ENCODE results near the gene SLC6A7.

The SLC6A7 gene

GRCh38 chr5:150161242-150162141 lies 28.4 kb upstream of the SLC6A7 start:
- Histone ChIP-seq H2AK5ac (ENCODE audit: low read length, severe bottlenecking) (no peak overlapping the region), H2BK15ac (ENCODE audit: low read depth, poor library complexity, severe bottlenecking) (peak overlapping the region; percentile 44), H2BK120ac (ENCODE audit: low read depth, low read length) (peak overlapping the region; percentile 22), H4K91ac (ENCODE audit: low read length) (peak overlapping the region; percentile 92), H2BK5ac (ENCODE audit: low read depth, low read length, poor library complexity, severe bottlenecking) (no peak overlapping the region), H2AFZ (ENCODE audit: low read depth, low read length) (peak overlapping the region; percentile 44), H3K36me3 (ENCODE audit: control insufficient read depth in 1 of 2, insufficient read depth in 2 of 2, low read depth in 1 of 2, low read length in 2 of 2) (no peaks in the 10 kb centered on the region), H3K27me3 (ENCODE audit: control insufficient read depth in 1 of 2, insufficient read depth in 1 of 2, low read length in 2 of 2) (no peaks in the 10 kb centered on the region), H3K14ac (ENCODE audit: low read length in 2 of 2) (no peak overlapping the region), H3K4me3 (ENCODE audit: insufficient read depth in 1 of 2, low read depth in 1 of 2, low read length in 2 of 2) (no peak overlapping the region), H3K9ac (ENCODE audit: low read length) (peak overlapping the region; percentile 70), H3K9me3 (ENCODE audit: control insufficient read depth, low read length) (no peaks in the 10 kb centered on the region), H3K4ac (ENCODE audit: low read depth in 1 of 2, low read length in 2 of 2) (peak overlapping the region; percentile 44 to 90), H2BK12ac (ENCODE audit: low read length in 2 of 2) (peak overlapping the region; percentile 95 to 98), H3K4me2 (ENCODE audit: low read length, poor library complexity, severe bottlenecking) (no peak overlapping the region), H3K4me1 (ENCODE audit: control insufficient read depth, insufficient read depth, low read depth, low read length) (peaks cover 30% of the 10 kb centered on the region), H3K18ac (ENCODE audit: low read depth in 1 of 2, low read length in 2 of 2) (peak overlapping the region; percentile 49 to 78), H3K27ac (ENCODE audit: low read length, poor library complexity, severe bottlenecking) (no peak overlapping the region), H3K79me1 (replicated peaks; ENCODE audit: low read length, poor library complexity, severe bottlenecking) (peaks cover 2% of the 10 kb centered on the region), H4K8ac (ENCODE audit: low read length) (peak overlapping the region; percentile 95), H3K23ac (ENCODE audit: low read length in 2 of 2) (no peak overlapping the region)
- DNase-seq = peak; percentile 82
- 23% methylated on average over 14 of the region's 14 CpGs for WGBS

- no peak overlapping the region for H2AFZ ChIP-seq (ENCODE audit: low read depth, low read length)
- H3K79me1 ChIP-seq (replicated peaks; ENCODE audit: low read length, poor library complexity, severe bottlenecking) = peaks cover 2% of the 10 kb centered on the region
- 75% methylated on average over 3 of the region's 3 CpGs for WGBS
- peak overlapping the region; percentile 95 for H4K8ac ChIP-seq (ENCODE audit: low read length)
- H3K23ac ChIP-seq (ENCODE audit: low read length in 2 of 2) = no peak overlapping the region
- no peak overlapping the region for H3K4me2 ChIP-seq (ENCODE audit: low read length, poor library complexity, severe bottlenecking)
- peak overlapping the region; percentile 51 to 82 for H3K4ac ChIP-seq (ENCODE audit: low read depth in 1 of 2, low read length in 2 of 2)
- no peaks in the 10 kb centered on the region for H3K27me3 ChIP-seq (ENCODE audit: control insufficient read depth in 1 of 2, insufficient read depth in 1 of 2, low read length in 2 of 2)
- no peaks in the 10 kb centered on the region for H3K9me3 ChIP-seq (ENCODE audit: control insufficient read depth, low read length)
- peak overlapping the region; percentile 93 for H4K91ac ChIP-seq (ENCODE audit: low read length)
- no peak overlapping the region for H2BK15ac ChIP-seq (ENCODE audit: low read depth, poor library complexity, severe bottlenecking)
- peak overlapping the region; percentile 74 for H2BK120ac ChIP-seq (ENCODE audit: low read depth, low read length)
- H3K14ac ChIP-seq (ENCODE audit: low read length in 2 of 2) = no peak overlapping the region
- peak overlapping the region; percentile 52 to 70 for H3K18ac ChIP-seq (ENCODE audit: low read depth in 1 of 2, low read length in 2 of 2)
- H3K36me3 ChIP-seq (ENCODE audit: control insufficient read depth in 1 of 2, insufficient read depth in 2 of 2, low read depth in 1 of 2, low read length in 2 of 2) = no peaks in the 10 kb centered on the region
- H2BK12ac ChIP-seq (ENCODE audit: low read length in 2 of 2) = peak overlapping the region; percentile 88 to 98
- H3K4me1 ChIP-seq (ENCODE audit: control insufficient read depth, insufficient read depth, low read depth, low read length) = peaks cover 30% of the 10 kb centered on the region
- no peak for DNase-seq
- peak overlapping the region; percentile 13 for H2AK5ac ChIP-seq (ENCODE audit: low read length, severe bottlenecking)
- H2BK5ac ChIP-seq (ENCODE audit: low read depth, low read length, poor library complexity, severe bottlenecking) = no peak overlapping the region
- peak overlapping the region; percentile 70 for H3K9ac ChIP-seq (ENCODE audit: low read length)
- no peak overlapping the region for H3K4me3 ChIP-seq (ENCODE audit: insufficient read depth in 1 of 2, low read depth in 1 of 2, low read length in 2 of 2)
- no peak overlapping the region for H3K27ac ChIP-seq (ENCODE audit: low read length, poor library complexity, severe bottlenecking)
Measured at GRCh38 chr5:150162142-150162513, 27.7 kb upstream of the SLC6A7 start.

- WGBS = 69% methylated on average over 3 of the region's 3 CpGs
- peaks cover 26% of the 10 kb centered on the region for H3K4me1 ChIP-seq (ENCODE audit: control insufficient read depth, insufficient read depth, low read depth, low read length)
- H3K79me1 ChIP-seq (replicated peaks; ENCODE audit: low read length, poor library complexity, severe bottlenecking) = peaks cover 2% of the 10 kb centered on the region
- H3K18ac ChIP-seq (ENCODE audit: low read depth in 1 of 2, low read length in 2 of 2) = peak overlapping the region; percentile 47 to 91
- peak overlapping the region in 1 of 2 experiments; percentile 30 for H3K4me3 ChIP-seq (ENCODE audit: insufficient read depth in 1 of 2, low read depth in 1 of 2, low read length in 2 of 2)
- H3K23ac ChIP-seq (ENCODE audit: low read length in 2 of 2) = no peak overlapping the region
- H3K9ac ChIP-seq (ENCODE audit: low read length) = peak overlapping the region; percentile 79
- H3K9me3 ChIP-seq (ENCODE audit: control insufficient read depth, low read length) = no peaks in the 10 kb centered on the region
- H3K36me3 ChIP-seq (ENCODE audit: control insufficient read depth in 1 of 2, insufficient read depth in 2 of 2, low read depth in 1 of 2, low read length in 2 of 2) = no peaks in the 10 kb centered on the region
- peak overlapping the region in 1 of 2 experiments; percentile 90 for H2BK12ac ChIP-seq (ENCODE audit: low read length in 2 of 2)
- peak overlapping the region; percentile 90 for H4K8ac ChIP-seq (ENCODE audit: low read length)
- H2BK15ac ChIP-seq (ENCODE audit: low read depth, poor library complexity, severe bottlenecking) = no peak overlapping the region
- DNase-seq = no peak
- H4K91ac ChIP-seq (ENCODE audit: low read length) = no peak overlapping the region
- H3K4ac ChIP-seq (ENCODE audit: low read depth in 1 of 2, low read length in 2 of 2) = peak overlapping the region; percentile 54 to 60
- H2BK5ac ChIP-seq (ENCODE audit: low read depth, low read length, poor library complexity, severe bottlenecking) = no peak overlapping the region
- H2AK5ac ChIP-seq (ENCODE audit: low read length, severe bottlenecking) = no peak overlapping the region
- no peak overlapping the region for H3K4me2 ChIP-seq (ENCODE audit: low read length, poor library complexity, severe bottlenecking)
- no peak overlapping the region for H3K14ac ChIP-seq (ENCODE audit: low read length in 2 of 2)
- H2BK120ac ChIP-seq (ENCODE audit: low read depth, low read length) = peak overlapping the region; percentile 73
- H2AFZ ChIP-seq (ENCODE audit: low read depth, low read length) = no peak overlapping the region
- no peak overlapping the region for H3K27ac ChIP-seq (ENCODE audit: low read length, poor library complexity, severe bottlenecking)
- H3K27me3 ChIP-seq (ENCODE audit: control insufficient read depth in 1 of 2, insufficient read depth in 1 of 2, low read length in 2 of 2) = no peaks in the 10 kb centered on the region
Measured at GRCh38 chr5:150163035-150163434, 26.8 kb upstream of the SLC6A7 start.

GRCh38 chr5:150163547-150164059 lies 26.3 kb upstream of the SLC6A7 start:
- Histone ChIP-seq H3K79me1 (replicated peaks; ENCODE audit: low read length, poor library complexity, severe bottlenecking) (peaks cover 2% of the 10 kb centered on the region), H3K27ac (ENCODE audit: low read length, poor library complexity, severe bottlenecking) (no peak overlapping the region), H2BK15ac (ENCODE audit: low read depth, poor library complexity, severe bottlenecking) (peak overlapping the region; percentile 70), H3K4me2 (ENCODE audit: low read length, poor library complexity, severe bottlenecking) (no peak overlapping the region), H3K9me3 (ENCODE audit: control insufficient read depth, low read length) (no peaks in the 10 kb centered on the region), H3K27me3 (ENCODE audit: control insufficient read depth in 1 of 2, insufficient read depth in 1 of 2, low read length in 2 of 2) (no peaks in the 10 kb centered on the region), H2AK5ac (ENCODE audit: low read length, severe bottlenecking) (peak overlapping the region; percentile 82), H2BK120ac (ENCODE audit: low read depth, low read length) (peak overlapping the region; percentile 73), H3K9ac (ENCODE audit: low read length) (peak overlapping the region; percentile 79), H3K4ac (ENCODE audit: low read depth in 1 of 2, low read length in 2 of 2) (peak overlapping the region; percentile 54 to 60), H2BK12ac (ENCODE audit: low read length in 2 of 2) (peak overlapping the region; percentile 52 to 90), H2BK5ac (ENCODE audit: low read depth, low read length, poor library complexity, severe bottlenecking) (peak overlapping the region; percentile 26), H3K36me3 (ENCODE audit: control insufficient read depth in 1 of 2, insufficient read depth in 2 of 2, low read depth in 1 of 2, low read length in 2 of 2) (no peaks in the 10 kb centered on the region), H3K23ac (ENCODE audit: low read length in 2 of 2) (no peak overlapping the region), H2AFZ (ENCODE audit: low read depth, low read length) (no peak overlapping the region), H4K8ac (ENCODE audit: low read length) (peak overlapping the region; percentile 90), H3K4me3 (ENCODE audit: insufficient read depth in 1 of 2, low read depth in 1 of 2, low read length in 2 of 2) (peak overlapping the region in 1 of 2 experiments; percentile 30), H3K14ac (ENCODE audit: low read length in 2 of 2) (peak overlapping the region in 1 of 2 experiments; percentile 18), H3K18ac (ENCODE audit: low read depth in 1 of 2, low read length in 2 of 2) (peak overlapping the region; percentile 47 to 91), H3K4me1 (ENCODE audit: control insufficient read depth, insufficient read depth, low read depth, low read length) (peaks cover 22% of the 10 kb centered on the region), H4K91ac (ENCODE audit: low read length) (peak overlapping the region; percentile 92)
- 42% methylated on average over 13 of the region's 13 CpGs for WGBS
- no peak for DNase-seq
